Stimulated activated CD4-positive, alpha-beta T cell treated with anti-CD3 and anti-CD28 coated beads, Interleukin-4, amount 100 ng/mL, for 48 hours (primary cell): Measurements from ENCODE around the gene DYNC2LI1.

ENCODE experiments used
- DNase-seq, 2 donors: peaks; one replicate each; pipeline ENCODE4 v3.0.0-alpha.2; 2020; ENCODE audit warnings: low read depth in 2 of 2

DYNC2LI1 gene

DNA sequence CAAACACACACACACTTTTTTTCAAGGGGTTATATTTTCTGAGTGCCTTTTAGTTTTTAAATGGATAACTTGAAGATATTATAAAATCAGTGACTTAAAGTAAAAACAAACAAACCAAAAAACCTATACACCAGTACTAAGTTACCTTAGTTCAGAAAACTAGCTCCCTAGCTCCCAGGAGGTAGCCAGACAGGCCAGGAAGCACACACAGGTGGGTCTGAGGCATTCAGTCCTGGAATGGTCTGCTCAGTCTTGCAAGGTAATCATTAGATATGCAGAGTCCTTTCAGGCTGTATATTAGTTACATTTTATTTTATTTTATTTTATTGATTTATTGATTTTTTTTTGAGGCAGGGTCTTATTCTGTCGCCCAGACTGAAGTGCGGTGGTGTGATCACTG lies 10.7 kb upstream of the DYNC2LI1 start:
- DNase-seq, result no peak

DNA sequence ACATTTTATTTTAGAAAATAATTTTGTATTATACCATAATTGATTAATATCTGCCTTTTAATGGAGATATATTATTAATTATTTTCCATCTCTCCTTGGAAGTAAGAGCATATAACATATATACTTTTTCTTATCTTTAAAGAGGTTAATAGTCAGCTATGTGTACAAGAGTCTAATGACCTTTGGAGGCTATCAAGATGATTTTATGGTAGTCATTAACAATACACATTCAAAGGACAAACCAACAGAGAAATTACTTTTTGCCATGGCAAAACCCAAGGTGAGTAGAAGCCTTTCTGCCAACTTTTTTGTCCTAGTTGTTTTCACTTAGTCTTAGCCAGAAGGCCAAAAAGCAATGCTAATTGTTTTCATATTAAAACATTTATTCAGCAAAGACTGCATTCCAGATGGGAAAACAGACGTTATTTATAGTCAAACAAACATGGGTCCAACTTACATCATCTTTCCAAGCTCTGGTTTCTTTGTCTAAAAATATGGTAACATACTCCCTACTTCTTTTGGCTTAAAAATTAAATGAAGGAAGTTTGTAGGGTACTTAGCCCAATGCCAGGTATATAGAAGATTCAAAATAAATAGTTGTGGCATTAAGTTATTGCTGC lies 9.6 kb upstream of the DYNC2LI1 start:
- DNase-seq, result no peak

GRCh38 chr2:43766006-43766405 lies 7.8 kb upstream of the DYNC2LI1 start:
- no peak for DNase-seq

DNA sequence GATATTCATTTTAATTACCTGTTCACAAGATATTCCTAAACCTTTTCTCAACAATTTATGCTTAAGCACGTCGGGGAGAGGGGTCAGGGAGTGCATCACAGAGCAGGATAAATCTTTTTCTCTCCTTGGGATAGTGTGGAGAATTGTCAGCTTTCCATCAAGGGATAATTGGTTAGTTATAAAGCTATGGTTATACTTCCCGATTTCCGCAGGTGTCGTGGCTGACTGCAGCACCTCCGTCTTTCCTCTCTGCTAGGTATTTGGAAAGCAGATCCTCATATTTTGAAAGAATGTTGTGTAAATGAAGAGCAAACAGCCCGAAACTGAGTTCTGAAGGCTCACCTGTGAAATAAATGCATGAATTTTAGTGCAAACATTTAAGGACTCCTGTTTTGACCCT lies 778 bp downstream of the DYNC2LI1 start:
- DNase-seq, result no peak

DNA sequence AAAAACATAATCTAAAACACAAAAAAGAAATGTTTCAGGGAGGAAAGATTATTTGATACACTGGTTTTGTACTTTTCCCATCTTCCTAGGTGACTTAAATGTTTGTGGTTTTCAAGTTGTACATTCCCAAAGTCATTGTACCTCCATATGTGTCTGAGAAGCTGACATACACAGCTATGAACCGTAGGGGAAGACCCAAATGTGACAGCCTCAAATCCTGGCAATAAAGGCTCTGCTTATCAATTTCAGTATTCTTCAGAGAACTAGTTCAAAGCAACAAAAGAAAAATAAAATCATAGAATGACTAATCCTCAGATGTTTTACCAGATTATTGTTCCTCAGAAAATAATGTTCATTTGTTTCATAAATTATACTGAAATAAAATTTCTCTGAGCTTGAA lies 2.5 kb downstream of the DYNC2LI1 start:
- DNase-seq, result no peak

DNA sequence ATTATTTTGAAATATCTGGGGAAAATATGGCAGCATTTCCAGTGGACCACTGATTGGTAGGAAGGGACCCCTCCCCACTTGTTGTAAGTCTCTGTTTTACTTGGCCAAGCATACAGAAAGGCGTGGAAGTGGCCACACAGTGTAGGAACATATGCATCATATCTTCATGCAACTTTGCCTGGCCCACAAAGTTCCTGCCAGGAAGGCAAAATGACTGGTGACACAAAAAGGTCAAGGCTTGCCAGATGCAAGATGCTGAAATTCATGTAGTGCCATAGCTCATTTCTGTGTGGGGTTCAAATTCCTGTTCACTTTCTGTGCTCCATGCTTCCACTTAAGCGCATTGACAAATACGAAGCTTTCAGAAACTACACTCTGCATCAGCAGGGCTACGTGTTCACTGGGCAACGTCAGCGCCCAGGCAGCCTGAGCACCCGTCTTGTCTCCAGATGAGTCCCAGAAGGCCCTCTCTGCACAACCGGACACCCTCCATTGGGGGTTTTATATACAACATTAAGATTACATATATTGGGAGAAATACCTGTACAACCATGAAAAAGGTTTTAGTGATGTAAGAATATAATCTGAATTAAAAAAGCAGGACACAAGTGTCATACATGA lies 3.6 kb downstream of the DYNC2LI1 start:
- DNase-seq, result no peak

DNA sequence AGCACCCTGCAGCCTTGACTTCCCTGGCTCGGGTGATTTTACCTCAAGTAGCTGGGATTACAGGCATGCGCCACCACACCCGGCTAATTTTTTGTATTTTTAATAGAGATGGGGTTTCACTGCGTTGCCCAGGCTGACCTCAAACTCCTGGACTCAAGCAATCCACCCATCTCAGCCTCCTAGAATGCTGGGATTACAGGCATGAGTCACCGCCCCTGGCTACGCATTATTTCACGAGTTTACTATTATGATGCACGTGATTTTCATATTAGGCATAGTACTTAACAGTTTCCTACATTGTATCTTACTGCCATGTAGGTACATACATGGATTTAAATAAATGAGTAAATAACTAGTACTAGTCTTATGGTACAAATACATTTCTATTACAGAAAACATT lies 4.4 kb downstream of the DYNC2LI1 start:
- no peak for DNase-seq

- DNase-seq, result no peak
Observed at GRCh38 chr2:43787895-43788294, 14.1 kb downstream of the DYNC2LI1 start.

- DNase-seq, result no peak
Observed at GRCh38 chr2:43788646-43789045, 14.8 kb downstream of the DYNC2LI1 start.

GRCh38 chr2:43790147-43790546 lies 16.3 kb downstream of the DYNC2LI1 start:
- no peak for DNase-seq

DNA sequence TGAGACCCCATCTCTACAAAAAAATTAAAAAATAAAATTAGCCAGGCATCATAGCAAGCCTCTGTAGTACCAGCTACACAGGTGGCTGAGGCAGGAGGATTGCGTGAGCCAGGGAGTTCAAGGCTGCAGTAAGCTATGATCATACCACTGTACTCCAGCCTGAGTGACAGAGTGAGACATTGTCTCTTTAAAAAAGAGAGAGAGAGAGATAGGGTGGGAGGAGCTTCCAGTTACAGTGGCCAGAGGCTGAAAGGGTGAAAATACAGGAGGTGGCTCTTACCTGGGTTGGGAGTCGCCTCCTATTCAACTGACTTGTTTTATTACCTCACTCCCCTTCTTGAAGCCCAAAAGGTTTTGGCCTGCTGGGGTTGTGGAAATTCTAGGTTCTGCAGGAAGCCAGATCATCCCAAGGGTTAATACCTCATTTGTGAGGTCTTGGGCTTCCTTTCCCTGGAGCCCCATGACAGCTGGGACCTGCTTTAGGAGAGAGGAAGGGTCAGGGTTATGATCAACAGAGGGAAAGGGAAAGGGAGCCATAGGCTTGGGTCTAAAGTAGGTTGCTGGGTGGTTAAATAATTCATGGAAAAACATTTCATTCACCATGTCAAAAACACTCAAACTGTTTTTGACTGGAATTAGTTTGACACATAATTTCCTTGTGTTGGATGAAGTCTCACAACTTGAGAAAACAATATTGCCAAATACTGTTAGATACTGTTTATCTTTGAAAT lies 17.4 kb downstream of the DYNC2LI1 start:
- DNase-seq, result no peak

GRCh38 chr2:43792653-43793052 lies 18.8 kb downstream of the DYNC2LI1 start:
- no peak for DNase-seq

DNA sequence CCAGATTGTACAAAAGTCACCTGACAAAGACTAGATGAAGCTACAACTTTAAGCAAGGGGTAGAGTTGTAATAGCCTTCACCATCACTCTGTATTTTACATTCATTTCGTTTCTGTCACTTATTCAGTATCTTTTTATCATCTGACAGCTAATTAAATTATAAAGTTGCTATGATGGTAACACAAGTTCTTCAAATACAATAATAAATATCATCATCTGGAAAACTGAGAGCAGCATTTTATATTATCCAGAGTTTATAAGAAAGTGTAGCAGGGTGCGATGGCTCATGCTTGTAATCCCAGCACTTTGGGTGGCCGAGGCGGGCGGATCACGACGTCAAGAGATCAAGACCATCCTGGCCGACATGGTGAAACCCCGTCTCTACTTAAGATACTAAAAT lies 21.1 kb downstream of the DYNC2LI1 start:
- no peak for DNase-seq

DNA sequence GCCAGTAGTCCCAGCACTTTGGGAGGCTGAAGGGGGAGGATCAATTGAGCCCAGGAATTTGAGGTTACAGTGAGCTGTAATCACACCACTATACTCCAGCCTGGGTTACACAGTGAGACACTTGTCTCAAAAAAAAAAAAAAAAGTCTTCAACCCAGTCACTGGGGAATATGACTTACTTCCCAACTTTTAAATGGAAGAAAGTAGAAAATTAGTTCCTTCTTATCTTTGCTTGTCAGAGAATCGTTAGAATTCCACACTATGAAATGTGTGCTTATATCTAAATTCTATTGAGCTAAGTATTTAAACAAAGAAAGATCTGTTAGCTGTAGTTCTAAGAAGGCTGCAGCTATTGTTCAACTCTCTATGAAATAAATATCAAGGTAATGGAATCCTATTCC lies 22.4 kb downstream of the DYNC2LI1 start:
- DNase-seq, result no peak

DNA sequence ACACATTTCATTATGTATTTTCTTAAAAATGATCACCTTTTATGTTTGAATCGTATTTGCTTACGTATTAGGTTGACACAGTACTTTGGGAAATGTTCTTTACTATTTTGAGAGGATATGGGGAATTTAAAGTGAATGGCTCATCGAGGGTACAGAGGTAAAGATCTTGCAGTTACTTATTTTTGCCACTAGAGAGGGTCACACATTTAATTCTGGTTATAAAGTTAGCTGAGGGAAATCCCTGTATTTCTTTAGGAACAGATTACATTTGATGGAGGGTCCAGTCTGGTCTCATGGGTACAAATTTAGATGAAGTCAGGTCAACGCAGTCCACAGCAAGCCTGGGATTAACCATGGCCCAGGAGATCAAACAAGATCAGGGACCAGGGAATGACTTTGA lies 24.5 kb downstream of the DYNC2LI1 start:
- no peak for DNase-seq

DNA sequence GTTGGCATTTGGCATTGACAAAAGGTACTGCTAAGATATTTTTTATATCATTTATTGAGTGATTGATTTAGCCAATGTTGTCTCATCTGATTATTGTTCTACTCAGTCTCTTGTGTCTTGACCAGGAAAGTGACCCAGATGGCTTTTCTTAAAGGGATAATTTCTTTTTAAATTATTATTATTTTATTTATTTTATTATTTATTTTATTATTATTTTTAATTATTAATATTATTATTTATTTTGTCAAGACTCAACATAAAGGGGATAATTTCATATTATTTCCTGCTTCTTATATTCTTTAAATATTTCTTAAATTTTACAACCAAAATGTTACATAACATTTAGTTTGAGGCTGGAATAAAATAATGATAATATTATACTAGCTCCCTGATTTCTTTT lies 27.1 kb downstream of the DYNC2LI1 start:
- DNase-seq, result no peak

- DNase-seq, result no peak
Observed at GRCh38 chr2:43802135-43802534, 28.3 kb downstream of the DYNC2LI1 start.

- DNase-seq, result no peak
Observed at GRCh38 chr2:43803113-43803512, 29.3 kb downstream of the DYNC2LI1 start.

- DNase-seq, result no peak
Observed at GRCh38 chr2:43806719-43807031, 32.8 kb downstream of the DYNC2LI1 start.

GRCh38 chr2:43810452-43810851 lies 36.6 kb downstream of the DYNC2LI1 start:
- no peak for DNase-seq

GRCh38 chr2:43810888-43811287 lies 37.0 kb downstream of the DYNC2LI1 start:
- no peak for DNase-seq

DNA sequence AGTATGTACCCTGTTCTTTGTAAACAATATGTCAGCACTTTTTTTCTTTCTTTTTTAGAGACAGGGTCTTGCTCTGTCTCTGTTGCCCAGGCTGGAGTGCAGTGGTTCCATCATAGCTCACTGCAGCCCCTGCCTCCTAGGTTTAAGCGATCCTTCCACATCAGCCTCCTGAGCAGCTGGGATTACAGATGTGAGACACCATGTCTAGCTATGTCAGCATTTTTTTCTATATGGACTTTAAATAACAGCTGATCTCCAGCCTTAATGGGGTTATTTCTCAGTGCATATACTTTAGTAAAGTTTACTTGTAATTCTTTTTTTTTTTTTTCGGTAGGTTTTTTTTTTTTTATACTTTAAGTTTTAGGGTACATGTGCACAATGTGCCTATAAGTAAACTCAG lies 38.2 kb downstream of the DYNC2LI1 start:
- DNase-seq, result no peak

- no peak for DNase-seq
Observed at GRCh38 chr2:43812947-43813346, 39.1 kb downstream of the DYNC2LI1 start.

DNA sequence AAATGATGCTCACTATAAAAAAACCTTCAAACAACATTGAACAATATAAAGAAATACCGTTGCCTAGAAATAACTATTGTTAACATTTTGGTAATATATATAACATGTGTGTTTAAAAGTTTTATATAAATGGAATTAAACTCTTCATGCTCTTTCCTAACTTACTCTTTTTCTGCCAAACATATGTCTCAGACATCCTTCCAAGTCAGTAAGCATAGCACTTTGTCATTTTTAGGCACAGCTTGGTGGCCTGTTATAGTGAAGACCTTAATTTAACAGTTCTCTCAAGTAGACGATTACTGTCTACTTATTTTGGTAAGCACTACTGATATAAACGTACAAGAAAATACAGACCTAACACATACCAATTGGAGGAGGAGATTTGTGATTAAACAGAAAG lies 40.9 kb downstream of the DYNC2LI1 start:
- no peak for DNase-seq
